H9 (cell line): Measurements from ENCODE around the gene MCM3. TPM values are rescaled to one million over a fixed set of nuclear protein-coding genes. Genes with fewer than 3 reads are reported as not detected.

ENCODE experiments used
- DNase-seq: peaks from one replicate; pipeline ENCODE4 v3.0.0-alpha.2; 2017
- H2AFZ ChIP-seq: one replicate; pipeline ENCODE4 v1.6.1; 2013; ENCODE audit warnings: mild to moderate bottlenecking, low read length, control low read depth, moderate library complexity
- H2AK5ac ChIP-seq: 2 replicates; pipeline ENCODE4 v1.6.1; 2013; ENCODE audit warnings: low read length, control low read depth, mixed read lengths; ENCODE audit not compliant: insufficient read length
- H2BK120ac ChIP-seq: one replicate; pipeline ENCODE4 v1.6.1; 2013; ENCODE audit warnings: low read depth, mild to moderate bottlenecking, low read length, control low read depth, inconsistent platforms; ENCODE audit not compliant: poor library complexity, severe bottlenecking
- H2BK12ac ChIP-seq: 2 replicates; pipeline ENCODE4 v1.6.1; 2013; ENCODE audit warnings: low read length, control low read depth, mixed read lengths, low read depth; ENCODE audit not compliant: insufficient read length
- H2BK15ac ChIP-seq: 2 replicates; pipeline ENCODE4 v1.6.1; 2013; ENCODE audit warnings: low read depth, low read length, control low read depth
- H2BK20ac ChIP-seq: one replicate; pipeline ENCODE4 v1.6.1; 2013; ENCODE audit warnings: low read depth, mild to moderate bottlenecking, low read length, control low read depth, inconsistent platforms; ENCODE audit not compliant: poor library complexity, severe bottlenecking
- H2BK5ac ChIP-seq: 2 replicates; pipeline ENCODE4 v1.6.1; 2013; ENCODE audit warnings: low read length, control low read depth, mixed read lengths; ENCODE audit not compliant: insufficient read length
- H3K14ac ChIP-seq: 2 replicates; pipeline ENCODE4 v1.6.1; 2013; ENCODE audit warnings: low read length, control low read depth; ENCODE audit not compliant: insufficient read depth
- H3K18ac ChIP-seq: 2 replicates; pipeline ENCODE4 v1.6.1; 2013; ENCODE audit warnings: low read depth, mild to moderate bottlenecking, mixed read lengths, low read length, control low read depth; ENCODE audit not compliant: insufficient read length
- H3K23ac ChIP-seq: 2 replicates; pipeline ENCODE4 v1.6.1; 2013; ENCODE audit warnings: low read length, control low read depth, mixed read lengths, low read depth; ENCODE audit not compliant: insufficient read length
- H3K23me2 ChIP-seq: 2 replicates; pipeline ENCODE4 v1.6.1; 2013; ENCODE audit warnings: low read depth, mild to moderate bottlenecking, mixed read lengths, low read length, control low read depth; ENCODE audit not compliant: insufficient read length, poor library complexity, severe bottlenecking
- H3K27ac ChIP-seq: 2 replicates; pipeline ENCODE4 v1.5.1; 2013; ENCODE audit warnings: low read length, control low read depth, mixed read lengths, low read depth; ENCODE audit not compliant: insufficient read length
- H3K27me3 ChIP-seq: 2 replicates; pipeline ENCODE4 v1.6.1; 2013; ENCODE audit warnings: low read length, control low read depth, inconsistent platforms; ENCODE audit not compliant: insufficient read depth
- H3K4ac ChIP-seq: 2 replicates; pipeline ENCODE4 v1.6.1; 2013; ENCODE audit warnings: low read depth, mild to moderate bottlenecking, control low read depth, inconsistent platforms, low read length, moderate library complexity
- H3K4me1 ChIP-seq: 2 replicates; pipeline ENCODE4 v1.6.1; 2013; ENCODE audit warnings: low read length, control low read depth, inconsistent platforms; ENCODE audit not compliant: insufficient read depth
- H3K4me2 ChIP-seq: 2 replicates; pipeline ENCODE4 v1.6.1; 2013; ENCODE audit warnings: low read length, control low read depth, mixed read lengths; ENCODE audit not compliant: insufficient read length, insufficient read depth
- H3K56ac ChIP-seq: 2 replicates; pipeline ENCODE4 v1.6.1; 2013; ENCODE audit warnings: low read depth, mild to moderate bottlenecking, mixed read lengths, low read length, control low read depth; ENCODE audit not compliant: insufficient read length
- H3K79me1 ChIP-seq: 2 replicates; pipeline ENCODE4 v1.6.1; 2013; ENCODE audit warnings: low read depth, mild to moderate bottlenecking, moderate library complexity, low read length, control low read depth, inconsistent platforms; ENCODE audit not compliant: insufficient read depth, poor library complexity, severe bottlenecking
- H3K79me2 ChIP-seq: 2 replicates; pipeline ENCODE4 v1.6.1; 2013; ENCODE audit warnings: low read length, control low read depth, inconsistent platforms; ENCODE audit not compliant: insufficient read depth
- H3K9ac ChIP-seq: 2 replicates; pipeline ENCODE4 v1.6.1; 2013; ENCODE audit warnings: low read length, control low read depth, mixed read lengths; ENCODE audit not compliant: insufficient read length; ENCODE audit errors: extremely low read depth
- H3K9me3 ChIP-seq: one replicate; pipeline ENCODE4 v1.6.1; 2013; ENCODE audit warnings: low read depth, low read length, inconsistent platforms; ENCODE audit not compliant: control insufficient read depth
- H3T11ph ChIP-seq: one replicate; pipeline ENCODE4 v1.6.1; 2013; ENCODE audit warnings: mild to moderate bottlenecking, low read length, control low read depth, inconsistent platforms
- H4K20me1 ChIP-seq: one replicate; pipeline ENCODE4 v1.6.1; 2013; ENCODE audit not compliant: control insufficient read depth, insufficient read length, insufficient read depth
- H4K5ac ChIP-seq: 2 replicates; pipeline ENCODE4 v1.6.1; 2013; ENCODE audit warnings: low read depth, mild to moderate bottlenecking, mixed read lengths, low read length, control low read depth; ENCODE audit not compliant: insufficient read length
- H4K8ac ChIP-seq: replicated peaks from 2 replicates; pipeline ENCODE4 v1.6.1; 2013; ENCODE audit warnings: low read length, control low read depth, mixed read lengths, low read depth; ENCODE audit not compliant: insufficient read length
- H4K91ac ChIP-seq: 2 replicates; pipeline ENCODE4 v1.6.1; 2013; ENCODE audit warnings: low read depth, mild to moderate bottlenecking, moderate library complexity, mixed read lengths, low read length, control low read depth; ENCODE audit not compliant: insufficient read length
- H3K27ac Mint-ChIP-seq, 3 experiments: 2 replicates in 2 of 3; 3 replicates in 1 of 3; pipeline ENCODE4 v1.8.0; 2020 to 2021; ENCODE audit warnings: mixed read lengths in 3 of 3, mild to moderate bottlenecking in 1 of 3, moderate library complexity in 1 of 3
- H3K27me3 Mint-ChIP-seq: 2 replicates; pipeline ENCODE4 v1.8.0; 2021; ENCODE audit warnings: low read depth, mild to moderate bottlenecking, moderate library complexity, mixed read lengths
- H3K36me3 Mint-ChIP-seq, 3 experiments: 2 replicates in 2 of 3; 3 replicates in 1 of 3; pipeline ENCODE4 v1.8.0; 2020 to 2021; ENCODE audit warnings: low read depth in 3 of 3, mixed read lengths in 3 of 3; ENCODE audit not compliant: insufficient read depth in 1 of 3
- H3K4me1 Mint-ChIP-seq, 2 experiments: 2 replicates each; pipeline ENCODE4 v1.8.0; 2020; ENCODE audit warnings: mixed read lengths in 2 of 2
- H3K4me3 Mint-ChIP-seq, 2 experiments: 2 replicates in 1 of 2; 3 replicates in 1 of 2; pipeline ENCODE4 v1.8.0; 2020 to 2021; ENCODE audit warnings: mild to moderate bottlenecking in 2 of 2, mixed read lengths in 2 of 2, moderate library complexity in 1 of 2
- H3K9me3 Mint-ChIP-seq, 2 experiments: 2 replicates in 1 of 2; 3 replicates in 1 of 2; pipeline ENCODE4 v1.8.0; 2020; ENCODE audit warnings: mild to moderate bottlenecking in 2 of 2, mixed read lengths in 2 of 2, moderate library complexity in 1 of 2
- CTCF ChIP-seq: fragments of 200-600 bp; sonication (generic); conservative IDR thresholded peaks from 3 replicates; pipeline ENCODE4 v1.8.0; 2021; ENCODE audit warnings: antibody characterized with exemption, mild to moderate bottlenecking
- WGBS: extraction: QIAGEN DNeasy Blood & Tissue Kit; methylation state at CpG from one replicate; pipeline ENCODE4 v1.1.7; 2013; ENCODE audit warnings: missing lambda C conversion rate, low lambda C conversion rate, mixed read lengths; ENCODE audit not compliant: insufficient read length; ENCODE audit errors: extremely low coverage; 5-methylcytosine and 5-hydroxymethylcytosine counted together
- total RNA-seq: library from RNA; stranded (reverse); gene quantifications from 2 replicates; pipeline ENCODE4 v1.2.1, GENCODE V29; 2021

The MCM3 gene
- total RNA-seq, 1 experiment from 2014 or later: 252 TPM

GRCh38 chr6:52231406-52232127 is 53.0 kb downstream of the MCM3 start:
- WGBS: no CpG with 5 or more reads among the region's 8 CpGs
- H3K27ac ChIP-seq: no peak overlapping the region
- no peak overlapping the region for H3K9ac ChIP-seq
- no peaks in the 10 kb centered on the region for H3K9me3 ChIP-seq
- no peak overlapping the region for H2BK12ac ChIP-seq
- Mint-ChIP-seq H3K27me3 (no peaks in the 10 kb centered on the region), H3K4me1 (peaks cover 0 to 19% of the 10 kb centered on the region in 2 experiments; a peak in 2 of 4 replicates), H3K4me3 (no peak overlapping the region), H3K27ac (no peak overlapping the region; a peak in 1 of 7 replicates), H3K36me3 (no peaks in the 10 kb centered on the region), H3K9me3 (no peaks in the 10 kb centered on the region)
- no peak for TF ChIP-seq CTCF
- no peaks in the 10 kb centered on the region for H3K79me2 ChIP-seq
- no peaks in the 10 kb centered on the region for H3K23me2 ChIP-seq
- DNase-seq: no peak
- H2BK20ac ChIP-seq: no peak overlapping the region
- H3K14ac ChIP-seq: no peak overlapping the region
- no peak overlapping the region for H3K18ac ChIP-seq
- no peaks in the 10 kb centered on the region for H3K27me3 ChIP-seq
- no peak overlapping the region for H3T11ph ChIP-seq
- H3K4me2 ChIP-seq: no peak overlapping the region
- H4K8ac ChIP-seq: no peak overlapping the region
- no peak overlapping the region for H2AK5ac ChIP-seq
- H4K20me1 ChIP-seq: no peaks in the 10 kb centered on the region
- no peaks in the 10 kb centered on the region for H3K79me1 ChIP-seq
- no peak overlapping the region for H2AFZ ChIP-seq
- no peak overlapping the region for H4K5ac ChIP-seq
- no peak overlapping the region for H4K91ac ChIP-seq
- H3K4ac ChIP-seq: no peak overlapping the region
- H2BK120ac ChIP-seq: no peak overlapping the region
- no peak overlapping the region for H3K23ac ChIP-seq
- no peak overlapping the region for H3K56ac ChIP-seq
- no peak overlapping the region for H2BK5ac ChIP-seq
- no peaks in the 10 kb centered on the region for H3K4me1 ChIP-seq
- no peak overlapping the region for H2BK15ac ChIP-seq
